Measurements from ENCODE around the gene ANKDD1B. TPM values are rescaled to one million over a fixed set of nuclear protein-coding genes. Genes with fewer than 3 reads are reported as not detected.

Gene ANKDD1B
- total RNA-seq, 1 donor, result 0.72 TPM

DNA sequence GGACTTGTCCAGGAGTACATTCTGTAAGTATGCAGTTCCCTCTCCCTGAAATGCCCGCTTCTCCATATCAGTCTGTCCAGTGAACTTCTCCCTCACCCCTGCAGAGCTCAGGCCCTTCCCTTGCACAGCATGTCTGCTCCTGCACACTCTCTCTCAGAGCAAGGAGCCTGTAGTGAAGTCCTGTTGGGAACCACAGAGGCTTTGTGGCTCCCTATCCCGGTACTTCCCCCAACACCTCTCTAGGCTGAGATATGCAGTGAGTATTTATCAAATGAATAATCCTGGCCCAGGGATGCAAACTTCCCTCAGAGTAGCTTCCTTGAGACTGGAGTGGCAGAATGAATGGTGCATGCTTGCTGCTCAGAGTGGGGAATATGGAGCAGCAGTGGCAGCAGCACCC, 57.2 kb downstream of the ANKDD1B start:
- Histone ChIP-seq H3K4me2 (ENCODE audit: insufficient read depth, low read length) (no peak overlapping the region), H2AFZ (ENCODE audit: low read length) (no peak overlapping the region), H3K4me1 (ENCODE audit: insufficient read depth, low read length) (peaks cover 7% of the 10 kb centered on the region), H3K27ac (ENCODE audit: low read depth, low read length) (no peak overlapping the region), H3K4me3 (ENCODE audit: insufficient read depth, low read length) (no peak overlapping the region), H3K27me3 (ENCODE audit: insufficient read depth, low read length) (no peaks in the 10 kb centered on the region), H3K79me2 (ENCODE audit: insufficient read depth, low read length) (no peaks in the 10 kb centered on the region), H3K9me3 (ENCODE audit: low read depth, low read length) (no peaks in the 10 kb centered on the region), H3K36me3 (ENCODE audit: insufficient read depth, low read length) (no peaks in the 10 kb centered on the region), H4K20me1 (ENCODE audit: insufficient read depth, low read length) (no peaks in the 10 kb centered on the region)
- no peak for DNase-seq (ENCODE audit: insufficient read length, low spot score, missing footprints)
- TF ChIP-seq, protein P1, sequence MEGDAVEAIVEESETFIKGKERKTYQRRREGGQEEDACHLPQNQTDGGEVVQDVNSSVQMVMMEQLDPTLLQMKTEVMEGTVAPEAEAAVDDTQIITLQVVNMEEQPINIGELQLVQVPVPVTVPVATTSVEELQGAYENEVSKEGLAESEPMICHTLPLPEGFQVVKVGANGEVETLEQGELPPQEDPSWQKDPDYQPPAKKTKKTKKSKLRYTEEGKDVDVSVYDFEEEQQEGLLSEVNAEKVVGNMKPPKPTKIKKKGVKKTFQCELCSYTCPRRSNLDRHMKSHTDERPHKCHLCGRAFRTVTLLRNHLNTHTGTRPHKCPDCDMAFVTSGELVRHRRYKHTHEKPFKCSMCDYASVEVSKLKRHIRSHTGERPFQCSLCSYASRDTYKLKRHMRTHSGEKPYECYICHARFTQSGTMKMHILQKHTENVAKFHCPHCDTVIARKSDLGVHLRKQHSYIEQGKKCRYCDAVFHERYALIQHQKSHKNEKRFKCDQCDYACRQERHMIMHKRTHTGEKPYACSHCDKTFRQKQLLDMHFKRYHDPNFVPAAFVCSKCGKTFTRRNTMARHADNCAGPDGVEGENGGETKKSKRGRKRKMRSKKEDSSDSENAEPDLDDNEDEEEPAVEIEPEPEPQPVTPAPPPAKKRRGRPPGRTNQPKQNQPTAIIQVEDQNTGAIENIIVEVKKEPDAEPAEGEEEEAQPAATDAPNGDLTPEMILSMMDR (IDR thresholded peaks at IDR 0.05; ENCODE audit: extremely low read depth, low read depth, low read length), result no peak

- Histone ChIP-seq H3K4me2 (ENCODE audit: insufficient read depth, low read length) (peak overlapping the region; percentile 49), H3K36me3 (ENCODE audit: insufficient read depth, low read length) (no peaks in the 10 kb centered on the region), H3K27me3 (ENCODE audit: insufficient read depth, low read length) (no peaks in the 10 kb centered on the region), H3K4me1 (ENCODE audit: insufficient read depth, low read length) (peaks cover 7% of the 10 kb centered on the region), H4K20me1 (ENCODE audit: insufficient read depth, low read length) (no peaks in the 10 kb centered on the region), H2AFZ (ENCODE audit: low read length) (no peak overlapping the region), H3K79me2 (ENCODE audit: insufficient read depth, low read length) (no peaks in the 10 kb centered on the region), H3K9me3 (ENCODE audit: low read depth, low read length) (no peaks in the 10 kb centered on the region), H3K27ac (ENCODE audit: low read depth, low read length) (no peak overlapping the region), H3K4me3 (ENCODE audit: insufficient read depth, low read length) (peak overlapping the region; percentile 8)
- TF ChIP-seq, protein P1 (IDR thresholded peaks at IDR 0.05; ENCODE audit: extremely low read depth, low read depth, low read length), result no peak
- no peak for DNase-seq (ENCODE audit: insufficient read length, low spot score, missing footprints)
These were observed 57.9 kb downstream of the ANKDD1B start for GRCh38 chr5:75668977-75669689.

GRCh38 chr5:75670577-75670976, 59.3 kb downstream of the ANKDD1B start:
- H3K27me3 ChIP-seq (ENCODE audit: insufficient read depth, low read length), result no peaks in the 10 kb centered on the region
- H3K4me3 ChIP-seq (ENCODE audit: insufficient read depth, low read length), result no peak overlapping the region
- no peaks in the 10 kb centered on the region for H3K79me2 ChIP-seq (ENCODE audit: insufficient read depth, low read length)
- DNase-seq (ENCODE audit: insufficient read length, low spot score, missing footprints), result no peak
- no peaks in the 10 kb centered on the region for H3K36me3 ChIP-seq (ENCODE audit: insufficient read depth, low read length)
- H4K20me1 ChIP-seq (ENCODE audit: insufficient read depth, low read length), result no peaks in the 10 kb centered on the region
- TF ChIP-seq, protein P1 (IDR thresholded peaks at IDR 0.05; ENCODE audit: extremely low read depth, low read depth, low read length), result no peak
- H2AFZ ChIP-seq (ENCODE audit: low read length), result no peak overlapping the region
- no peak overlapping the region for H3K27ac ChIP-seq (ENCODE audit: low read depth, low read length)
- no peak overlapping the region for H3K4me2 ChIP-seq (ENCODE audit: insufficient read depth, low read length)
- H3K4me1 ChIP-seq (ENCODE audit: insufficient read depth, low read length), result peaks cover 7% of the 10 kb centered on the region
- H3K9me3 ChIP-seq (ENCODE audit: low read depth, low read length), result no peaks in the 10 kb centered on the region

DNA sequence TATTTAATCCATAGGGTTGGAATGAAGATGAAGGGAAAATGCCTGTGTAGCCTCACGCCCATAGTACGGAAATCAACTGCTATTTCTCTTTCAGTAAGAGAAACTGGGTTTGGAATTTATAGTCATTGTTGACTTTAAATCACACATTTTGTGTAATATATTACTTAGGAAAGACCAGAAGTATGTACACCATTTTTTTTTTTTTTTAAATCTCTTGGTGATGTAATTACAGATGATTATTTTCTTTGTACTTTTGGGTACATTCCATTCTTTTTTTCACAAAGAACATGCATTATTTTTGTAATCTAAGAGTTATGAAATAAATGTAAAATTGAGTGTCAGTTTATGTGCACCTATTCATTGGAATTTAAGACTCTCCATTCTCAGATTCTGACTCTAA, 60.3 kb downstream of the ANKDD1B start:
- no peak overlapping the region for H3K4me3 ChIP-seq (ENCODE audit: insufficient read depth, low read length)
- TF ChIP-seq, protein P1 (IDR thresholded peaks at IDR 0.05; ENCODE audit: extremely low read depth, low read depth, low read length), result no peak

More for the DNA sequence above, 60.3 kb downstream of the ANKDD1B start:
- peaks cover 7% of the 10 kb centered on the region for H3K4me1 ChIP-seq (ENCODE audit: insufficient read depth, low read length)
- no peaks in the 10 kb centered on the region for H3K9me3 ChIP-seq (ENCODE audit: low read depth, low read length)
- no peak for DNase-seq (ENCODE audit: insufficient read length, low spot score, missing footprints)
- no peak overlapping the region for H3K4me2 ChIP-seq (ENCODE audit: insufficient read depth, low read length)
- H2AFZ ChIP-seq (ENCODE audit: low read length), result no peak overlapping the region
- H3K27me3 ChIP-seq (ENCODE audit: insufficient read depth, low read length), result no peaks in the 10 kb centered on the region
- H3K27ac ChIP-seq (ENCODE audit: low read depth, low read length), result no peak overlapping the region
- no peaks in the 10 kb centered on the region for H3K36me3 ChIP-seq (ENCODE audit: insufficient read depth, low read length)
- H3K79me2 ChIP-seq (ENCODE audit: insufficient read depth, low read length), result no peaks in the 10 kb centered on the region
- H4K20me1 ChIP-seq (ENCODE audit: insufficient read depth, low read length), result no peaks in the 10 kb centered on the region
